ENCODE results near the gene PKNOX2.

The PKNOX2 gene

DNA sequence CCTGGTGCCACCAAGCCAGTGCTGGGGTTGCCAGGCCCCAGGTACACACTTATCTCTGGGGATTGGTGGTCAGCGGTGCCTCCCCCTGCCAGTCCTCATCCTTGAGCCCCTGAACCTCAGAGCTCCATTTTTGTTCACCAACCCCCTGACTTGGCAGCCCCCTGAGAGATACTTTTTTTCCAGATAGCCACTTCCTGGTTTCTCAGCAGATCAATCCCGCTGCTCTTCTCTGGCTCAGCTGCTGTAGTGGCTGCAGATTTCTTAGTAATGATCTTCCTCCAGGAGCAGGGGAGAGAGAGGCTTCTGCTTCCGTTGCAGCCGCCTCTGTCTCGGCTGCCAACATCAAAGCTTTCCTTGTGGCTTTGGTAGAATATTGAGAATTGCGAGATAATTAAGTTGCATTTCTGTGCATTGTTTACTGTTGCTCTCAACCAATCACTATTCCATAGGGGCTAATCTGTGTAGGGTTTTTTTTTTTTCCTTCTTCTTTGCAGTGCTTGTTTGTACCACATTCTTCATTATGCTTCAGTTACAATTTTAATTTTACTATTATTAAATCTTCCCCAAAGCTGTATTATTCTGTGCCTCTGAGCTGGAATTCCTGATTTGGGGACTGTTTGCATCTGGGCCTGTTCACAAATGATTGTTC is 92.1 kb downstream of the PKNOX2 start:
- no peak overlapping the region for H3K4me3 ChIP-seq (replicated peaks; ENCODE audit: low read depth, low read length)
- no peak for DNase-seq (ENCODE audit: extremely low read depth, low read depth)
- no peak for TF ChIP-seq CTCF (IDR thresholded peaks at IDR 0.05; ENCODE audit: low read depth, low read length, missing control alignments)

GRCh38 chr11:125257190-125257579 is 92.6 kb downstream of the PKNOX2 start:
- H3K4me3 ChIP-seq (replicated peaks; ENCODE audit: low read depth, low read length), result no peak overlapping the region
- TF ChIP-seq CTCF (IDR thresholded peaks at IDR 0.05; ENCODE audit: low read depth, low read length, missing control alignments), result peak; percentile 23
- no peak for DNase-seq (ENCODE audit: extremely low read depth, low read depth)

- no peak overlapping the region for H3K4me3 ChIP-seq (replicated peaks; ENCODE audit: low read depth, low read length)
- no peak for DNase-seq (ENCODE audit: extremely low read depth, low read depth)
- no peak for TF ChIP-seq CTCF (IDR thresholded peaks at IDR 0.05; ENCODE audit: low read depth, low read length, missing control alignments)
Observed at GRCh38 chr11:125257751-125258150, 93.2 kb downstream of the PKNOX2 start.

DNA sequence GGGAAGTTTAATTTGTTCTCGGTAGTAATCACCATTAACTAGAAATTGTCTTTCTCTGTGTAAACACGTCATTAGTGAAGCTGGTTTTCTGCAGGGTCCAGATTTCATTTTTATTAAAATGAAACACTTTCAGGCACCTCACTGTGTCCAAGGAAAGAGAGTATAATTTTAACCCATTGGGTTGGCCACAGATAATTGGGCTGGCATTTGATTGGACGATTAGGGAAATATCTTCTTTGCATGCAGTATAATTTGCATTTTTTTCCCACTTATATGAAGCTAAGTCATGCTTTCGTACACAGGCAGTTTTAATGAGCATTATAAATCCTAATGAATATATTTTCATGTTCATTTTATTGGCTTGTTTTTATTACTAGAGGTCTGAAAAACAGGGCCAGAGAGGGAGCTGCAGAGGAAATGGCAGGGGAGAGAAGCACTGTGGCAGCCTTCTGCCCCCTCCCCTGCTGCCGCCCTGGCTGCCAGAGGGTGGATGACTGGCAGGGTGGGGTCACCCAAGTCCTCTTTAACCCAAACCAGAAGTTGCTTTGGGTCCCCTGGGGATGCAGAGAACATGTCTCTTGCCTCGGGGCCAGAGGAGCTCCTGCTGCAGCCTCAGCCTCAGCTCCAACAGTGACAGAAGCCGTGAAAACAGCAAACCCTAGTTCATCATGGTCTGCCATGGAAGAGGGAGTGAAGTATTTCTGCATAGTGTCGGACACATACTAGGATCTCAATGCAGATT is 93.9 kb downstream of the PKNOX2 start:
- TF ChIP-seq CTCF (IDR thresholded peaks at IDR 0.05; ENCODE audit: low read depth, low read length, missing control alignments), result no peak
- DNase-seq (ENCODE audit: extremely low read depth, low read depth), result no peak
- no peak overlapping the region for H3K4me3 ChIP-seq (replicated peaks; ENCODE audit: low read depth, low read length)

GRCh38 chr11:125261588-125261987 is 97.0 kb downstream of the PKNOX2 start:
- no peak for DNase-seq (ENCODE audit: extremely low read depth, low read depth)
- TF ChIP-seq CTCF (IDR thresholded peaks at IDR 0.05; ENCODE audit: low read depth, low read length, missing control alignments), result no peak
- H3K4me3 ChIP-seq (replicated peaks; ENCODE audit: low read depth, low read length), result no peak overlapping the region

GRCh38 chr11:125262194-125262829 is 97.8 kb downstream of the PKNOX2 start:
- DNase-seq (ENCODE audit: extremely low read depth, low read depth), result no peak
- no peak overlapping the region for H3K4me3 ChIP-seq (replicated peaks; ENCODE audit: low read depth, low read length)
- TF ChIP-seq CTCF (IDR thresholded peaks at IDR 0.05; ENCODE audit: low read depth, low read length, missing control alignments), result no peak

Data from HFF-Myc (cell line).